IPS-15b (cell line): Measurements from ENCODE around the gene LRMDA.

Experiments used
- H3K27me3 ChIP-seq: one replicate; pipeline ENCODE4 v1.6.1; 2013; ENCODE audit warnings: low read length; ENCODE audit not compliant: control insufficient read depth, insufficient read depth
- H3K36me3 ChIP-seq: one replicate; pipeline ENCODE4 v1.6.1; 2013; ENCODE audit warnings: low read length; ENCODE audit not compliant: control insufficient read depth, insufficient read depth
- H3K4me1 ChIP-seq: one replicate; pipeline ENCODE4 v1.6.1; 2013; ENCODE audit warnings: mild to moderate bottlenecking, low read length; ENCODE audit not compliant: control insufficient read depth, insufficient read depth
- H3K4me3 ChIP-seq: one replicate; pipeline ENCODE4 v1.5.1; 2013; ENCODE audit warnings: low read depth, low read length
- H3K9ac ChIP-seq: one replicate; pipeline ENCODE4 v1.6.1; 2013; ENCODE audit warnings: low read depth, mild to moderate bottlenecking, low read length
- H3K9me3 ChIP-seq: one replicate; pipeline ENCODE4 v1.6.1; 2013; ENCODE audit warnings: mild to moderate bottlenecking, low read length; ENCODE audit not compliant: control insufficient read depth, insufficient read depth

The LRMDA gene

GRCh38 chr10:76461024-76461423 lies 1029.6 kb downstream of the LRMDA start:
- no peak overlapping the region for H3K9ac ChIP-seq
- H3K36me3 ChIP-seq = no peaks in the 10 kb centered on the region
- no peaks in the 10 kb centered on the region for H3K9me3 ChIP-seq
- no peaks in the 10 kb centered on the region for H3K27me3 ChIP-seq
- no peak overlapping the region for H3K4me3 ChIP-seq
- no peaks in the 10 kb centered on the region for H3K4me1 ChIP-seq

DNA sequence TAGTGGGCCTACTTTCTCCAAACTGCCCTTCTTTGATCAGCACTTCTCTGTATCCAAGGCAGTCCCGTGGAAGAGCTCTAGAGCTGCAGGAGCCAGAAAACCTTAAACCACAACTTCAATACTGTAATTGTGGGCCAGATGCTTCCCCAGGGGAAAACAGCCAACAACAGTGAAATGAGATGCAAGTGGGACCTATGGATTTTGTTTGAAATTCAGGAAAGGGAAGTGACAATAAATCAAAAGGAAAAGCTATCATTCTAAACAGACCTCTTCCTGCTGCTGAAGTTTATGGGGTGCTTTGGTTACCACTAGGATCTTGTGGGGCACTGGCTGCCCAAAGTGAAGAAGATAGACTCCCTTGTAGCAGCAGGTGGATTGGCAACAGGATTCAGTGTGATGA lies 1031.7 kb downstream of the LRMDA start:
- Histone ChIP-seq H3K9ac (no peak overlapping the region), H3K9me3 (no peaks in the 10 kb centered on the region), H3K4me3 (no peak overlapping the region), H3K27me3 (no peaks in the 10 kb centered on the region), H3K4me1 (no peaks in the 10 kb centered on the region), H3K36me3 (no peaks in the 10 kb centered on the region)

GRCh38 chr10:76466836-76467503 lies 1035.5 kb downstream of the LRMDA start:
- Histone ChIP-seq H3K9ac (no peak overlapping the region), H3K27me3 (no peaks in the 10 kb centered on the region), H3K9me3 (no peaks in the 10 kb centered on the region), H3K4me3 (no peak overlapping the region), H3K36me3 (no peaks in the 10 kb centered on the region), H3K4me1 (no peaks in the 10 kb centered on the region)

DNA sequence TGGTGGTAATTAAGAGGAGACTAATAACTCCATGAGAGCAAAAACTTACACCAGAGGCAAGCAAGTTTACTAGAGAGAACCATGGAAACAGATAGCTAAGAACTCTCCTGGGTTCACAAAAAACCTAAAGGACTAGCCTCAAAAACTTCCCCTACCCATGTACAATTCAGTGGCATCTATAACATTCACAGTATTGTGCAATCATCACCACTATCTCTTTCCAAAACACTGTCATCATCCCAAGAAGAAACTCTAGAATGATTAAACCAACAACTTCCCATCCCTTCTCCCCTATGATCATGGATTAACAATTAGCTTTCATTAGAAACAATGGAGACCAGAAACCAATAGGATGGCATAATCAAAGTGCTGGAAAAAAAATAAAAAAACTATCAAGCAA lies 1038.3 kb downstream of the LRMDA start:
- Histone ChIP-seq H3K9me3 (no peaks in the 10 kb centered on the region), H3K9ac (no peak overlapping the region), H3K4me3 (no peak overlapping the region), H3K36me3 (no peaks in the 10 kb centered on the region), H3K4me1 (no peaks in the 10 kb centered on the region), H3K27me3 (no peaks in the 10 kb centered on the region)

DNA sequence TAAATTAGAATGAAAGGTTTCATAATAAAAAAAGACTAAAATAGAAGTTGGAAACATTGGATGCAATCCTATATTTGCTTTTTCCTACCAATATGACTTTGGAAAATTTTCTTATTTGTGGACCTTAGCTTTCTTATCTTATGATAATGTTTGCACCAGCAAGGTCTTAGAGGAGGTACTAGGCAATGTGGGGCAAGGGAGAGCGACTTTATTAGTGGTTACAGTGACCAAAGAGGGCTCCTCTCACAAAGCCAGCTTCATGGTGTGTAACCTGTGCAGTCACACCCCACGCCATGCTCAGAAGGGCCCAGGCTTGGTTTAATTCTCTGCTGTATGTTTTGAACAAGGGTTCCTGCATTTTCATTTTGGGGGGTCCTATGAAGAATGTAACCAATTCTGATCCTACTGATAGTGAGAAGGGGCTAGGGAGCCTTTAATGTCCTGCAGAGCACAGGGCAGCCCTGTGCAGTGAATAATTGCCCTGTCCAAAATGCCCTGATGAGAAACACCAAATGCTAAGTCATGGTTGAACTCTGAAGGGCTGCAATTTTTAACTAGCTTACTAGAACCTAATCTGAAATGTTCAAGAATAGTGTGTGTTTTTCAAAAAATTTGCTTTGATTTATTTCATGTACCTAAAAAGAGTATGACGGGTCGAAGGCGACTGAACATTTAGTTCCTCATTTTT lies 1047.8 kb downstream of the LRMDA start:
- Histone ChIP-seq H3K36me3 (no peaks in the 10 kb centered on the region), H3K9me3 (no peaks in the 10 kb centered on the region), H3K4me1 (no peaks in the 10 kb centered on the region), H3K27me3 (no peaks in the 10 kb centered on the region), H3K4me3 (no peak overlapping the region), H3K9ac (no peak overlapping the region)

GRCh38 chr10:76481178-76481577 lies 1049.8 kb downstream of the LRMDA start:
- Histone ChIP-seq H3K4me1 (no peaks in the 10 kb centered on the region), H3K36me3 (no peaks in the 10 kb centered on the region), H3K27me3 (no peaks in the 10 kb centered on the region), H3K4me3 (no peak overlapping the region), H3K9ac (no peak overlapping the region), H3K9me3 (no peaks in the 10 kb centered on the region)

DNA sequence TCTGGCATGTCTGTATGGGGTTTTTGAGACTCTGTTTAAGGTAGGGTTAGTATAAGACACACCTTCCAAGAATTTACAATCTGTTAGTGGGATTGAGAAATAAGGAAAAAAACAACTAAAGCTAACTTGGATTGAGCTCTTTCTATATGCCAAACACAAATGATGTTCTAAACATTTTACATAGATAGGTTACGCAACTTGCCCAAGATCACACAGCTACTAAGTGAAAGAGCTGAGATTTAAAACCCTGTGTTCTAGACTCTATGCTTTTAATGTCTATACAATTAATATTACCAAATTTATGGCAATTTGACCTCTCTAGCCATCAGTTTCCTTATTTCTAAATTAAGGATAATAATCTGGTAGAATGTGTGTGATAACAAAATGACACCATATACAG lies 1056.2 kb downstream of the LRMDA start:
- no peaks in the 10 kb centered on the region for H3K4me1 ChIP-seq
- no peaks in the 10 kb centered on the region for H3K36me3 ChIP-seq
- no peak overlapping the region for H3K9ac ChIP-seq
- no peak overlapping the region for H3K4me3 ChIP-seq
- no peaks in the 10 kb centered on the region for H3K27me3 ChIP-seq
- H3K9me3 ChIP-seq = no peaks in the 10 kb centered on the region

DNA sequence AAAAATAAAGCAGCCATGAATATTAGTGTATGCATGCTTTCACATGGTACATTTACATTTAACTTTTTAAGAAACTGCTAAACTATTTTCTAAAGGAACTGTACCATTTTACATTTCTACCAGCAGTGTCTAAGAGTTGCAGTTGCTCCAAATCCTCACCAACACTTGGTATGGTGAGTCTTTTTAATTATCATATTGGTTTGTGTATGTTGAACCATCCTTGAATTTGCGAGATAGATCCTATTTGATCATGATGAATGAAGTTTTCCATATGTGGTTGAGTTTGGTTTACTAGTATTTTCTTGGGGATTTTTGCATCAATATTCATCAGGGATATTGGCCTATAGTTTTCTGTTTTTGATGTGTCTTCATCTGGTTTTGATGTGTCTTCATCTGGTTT lies 1057.2 kb downstream of the LRMDA start:
- H3K27me3 ChIP-seq = no peaks in the 10 kb centered on the region
- no peak overlapping the region for H3K9ac ChIP-seq
- H3K4me1 ChIP-seq = no peaks in the 10 kb centered on the region
- H3K36me3 ChIP-seq = no peaks in the 10 kb centered on the region
- H3K4me3 ChIP-seq = no peak overlapping the region
- H3K9me3 ChIP-seq = no peaks in the 10 kb centered on the region

GRCh38 chr10:76491216-76491615 lies 1059.8 kb downstream of the LRMDA start:
- no peaks in the 10 kb centered on the region for H3K27me3 ChIP-seq
- no peaks in the 10 kb centered on the region for H3K9me3 ChIP-seq
- H3K4me1 ChIP-seq = no peaks in the 10 kb centered on the region
- no peaks in the 10 kb centered on the region for H3K36me3 ChIP-seq
- no peak overlapping the region for H3K9ac ChIP-seq
- no peak overlapping the region for H3K4me3 ChIP-seq

DNA sequence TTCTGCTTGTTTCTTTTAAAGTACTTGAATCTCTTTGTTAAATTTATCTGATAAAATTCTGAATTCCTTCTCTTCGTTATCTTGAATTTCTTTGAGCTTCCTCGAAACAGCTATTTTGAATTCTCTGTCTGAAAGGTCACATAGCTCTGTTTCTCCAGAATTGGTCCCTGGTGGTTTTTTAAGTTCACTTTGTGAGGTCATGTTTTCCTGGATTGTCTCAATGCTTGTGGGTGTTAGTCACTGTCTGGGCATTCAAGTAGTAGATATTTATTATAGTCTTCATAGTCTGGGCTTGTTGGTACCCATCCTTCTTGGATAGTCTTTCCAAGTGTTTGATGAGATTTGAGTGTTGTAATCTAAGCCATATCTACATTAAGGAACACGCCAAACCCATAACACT lies 1060.6 kb downstream of the LRMDA start:
- H3K9me3 ChIP-seq = no peaks in the 10 kb centered on the region
- no peaks in the 10 kb centered on the region for H3K27me3 ChIP-seq
- no peaks in the 10 kb centered on the region for H3K4me1 ChIP-seq
- no peak overlapping the region for H3K4me3 ChIP-seq
- H3K9ac ChIP-seq = no peak overlapping the region
- H3K36me3 ChIP-seq = no peaks in the 10 kb centered on the region

- H3K27me3 ChIP-seq = no peaks in the 10 kb centered on the region
- no peaks in the 10 kb centered on the region for H3K9me3 ChIP-seq
- no peaks in the 10 kb centered on the region for H3K4me1 ChIP-seq
- no peaks in the 10 kb centered on the region for H3K36me3 ChIP-seq
- H3K9ac ChIP-seq = no peak overlapping the region
- H3K4me3 ChIP-seq = no peak overlapping the region
These were observed 1061.5 kb downstream of the LRMDA start for GRCh38 chr10:76492678-76493472.

DNA sequence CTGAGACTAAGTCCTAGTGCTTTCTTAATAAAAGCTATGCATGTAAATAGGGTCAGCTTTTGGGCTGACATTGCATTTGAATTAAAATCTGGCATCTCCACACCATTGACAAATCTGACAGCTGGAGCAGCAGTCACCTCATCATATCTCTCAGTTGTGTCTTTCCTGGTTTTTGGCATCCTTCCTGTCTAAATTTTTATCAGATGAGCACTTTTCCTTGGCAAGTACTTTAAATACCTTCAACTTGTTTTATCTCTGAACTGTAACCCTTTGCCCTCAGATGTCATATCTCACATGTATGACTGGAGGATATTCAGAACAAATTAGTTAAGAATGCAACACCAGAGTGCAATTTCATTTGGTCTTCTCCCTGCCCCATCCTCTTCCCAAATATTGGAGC lies 1066.2 kb downstream of the LRMDA start:
- no peaks in the 10 kb centered on the region for H3K9me3 ChIP-seq
- no peak overlapping the region for H3K9ac ChIP-seq
- no peaks in the 10 kb centered on the region for H3K4me1 ChIP-seq
- no peaks in the 10 kb centered on the region for H3K27me3 ChIP-seq
- H3K36me3 ChIP-seq = no peaks in the 10 kb centered on the region
- H3K4me3 ChIP-seq = no peak overlapping the region
